Transverse colon (tissue), 3 donors: Measurements from ENCODE around the gene ARHGAP24.

Experiments used
- POLR2A ChIP-seq: fragments of 450-650 bp; IDR thresholded peaks from one replicate; pipeline ENCODE4 v1.6.1; 2016; ENCODE audit warnings: antibody characterized with exemption, mild to moderate bottlenecking, moderate library complexity
- TF ChIP-seq, protein P1 (sequence below), 5 experiments: fragments of 200-600 bp in 3 of 5; fragments of 450-650 bp in 2 of 5; sonication (generic) in 3 of 5; IDR thresholded peaks; 1 replicate in 2 of 5; 2 replicates in 3 of 5; pipeline ENCODE4 v1.5.1; 2016 to 2017; ENCODE audit warnings: antibody characterized with exemption in 5 of 5, inconsistent platforms in 3 of 5, mild to moderate bottlenecking in 2 of 5, moderate library complexity in 1 of 5

DNA sequence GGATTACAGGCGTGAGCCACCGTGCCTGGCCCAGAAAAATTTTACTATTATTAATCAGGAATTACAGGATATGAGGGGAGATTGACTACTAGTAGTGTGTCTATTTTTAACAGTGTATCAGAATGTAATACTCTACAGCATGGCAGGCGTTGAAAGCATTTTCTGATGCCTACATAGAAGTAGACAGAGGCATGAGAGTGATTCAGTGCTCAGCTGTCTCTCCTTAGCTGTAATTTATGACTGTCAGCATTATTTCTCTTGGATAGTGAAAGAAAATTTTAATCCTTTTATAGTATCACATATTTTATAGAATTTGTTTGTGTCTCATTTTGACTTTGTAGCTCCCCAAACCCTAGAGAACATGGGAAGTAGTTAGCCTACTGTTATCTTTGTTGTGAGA, 20.7 kb downstream of the ARHGAP24 start:
- TF ChIP-seq POLR2A, result no peak
- TF ChIP-seq, protein P1, sequence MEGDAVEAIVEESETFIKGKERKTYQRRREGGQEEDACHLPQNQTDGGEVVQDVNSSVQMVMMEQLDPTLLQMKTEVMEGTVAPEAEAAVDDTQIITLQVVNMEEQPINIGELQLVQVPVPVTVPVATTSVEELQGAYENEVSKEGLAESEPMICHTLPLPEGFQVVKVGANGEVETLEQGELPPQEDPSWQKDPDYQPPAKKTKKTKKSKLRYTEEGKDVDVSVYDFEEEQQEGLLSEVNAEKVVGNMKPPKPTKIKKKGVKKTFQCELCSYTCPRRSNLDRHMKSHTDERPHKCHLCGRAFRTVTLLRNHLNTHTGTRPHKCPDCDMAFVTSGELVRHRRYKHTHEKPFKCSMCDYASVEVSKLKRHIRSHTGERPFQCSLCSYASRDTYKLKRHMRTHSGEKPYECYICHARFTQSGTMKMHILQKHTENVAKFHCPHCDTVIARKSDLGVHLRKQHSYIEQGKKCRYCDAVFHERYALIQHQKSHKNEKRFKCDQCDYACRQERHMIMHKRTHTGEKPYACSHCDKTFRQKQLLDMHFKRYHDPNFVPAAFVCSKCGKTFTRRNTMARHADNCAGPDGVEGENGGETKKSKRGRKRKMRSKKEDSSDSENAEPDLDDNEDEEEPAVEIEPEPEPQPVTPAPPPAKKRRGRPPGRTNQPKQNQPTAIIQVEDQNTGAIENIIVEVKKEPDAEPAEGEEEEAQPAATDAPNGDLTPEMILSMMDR (IDR thresholded peaks at IDR 0.05), result no peak
